GM23248 (cell line): ENCODE results near the gene ASGR2. TPM values are rescaled to one million over a fixed set of nuclear protein-coding genes. Genes with fewer than 3 reads are reported as not detected.
"Not testable (repeated sequence)": the region's sequence is repeated elsewhere in the genome, so short reads cannot be mapped to it uniquely, and the experiment has no call there.

Source experiments
- DNase-seq: peaks from one replicate; pipeline ENCODE4 v3.0.0-alpha.2; 2015
- H2AFZ ChIP-seq: fragments of 200-600 bp; sonication (generic); 2 replicates; pipeline ENCODE4 v1.6.1; 2016; ENCODE audit warnings: antibody characterized with exemption
- H3F3A ChIP-seq: fragments of 200-600 bp; sonication (generic); 2 replicates; pipeline ENCODE4 v1.6.1; 2016; ENCODE audit warnings: mild to moderate bottlenecking, antibody characterized with exemption, mixed run types; ENCODE audit not compliant: insufficient read depth
- H3K27ac ChIP-seq: fragments of 200-600 bp; sonication (generic); 2 replicates; pipeline ENCODE4 v1.5.1; 2016; ENCODE audit warnings: mild to moderate bottlenecking
- H3K27me3 ChIP-seq: fragments of 200-600 bp; sonication (generic); replicated peaks from 2 replicates; pipeline ENCODE4 v1.6.1; 2016; ENCODE audit warnings: mild to moderate bottlenecking; ENCODE audit not compliant: insufficient read depth
- H3K36me3 ChIP-seq: fragments of 200-600 bp; sonication (generic); 2 replicates; pipeline ENCODE4 v1.6.1; 2016; ENCODE audit warnings: low read depth, mild to moderate bottlenecking
- H3K4me1 ChIP-seq: fragments of 200-600 bp; sonication (generic); 2 replicates; pipeline ENCODE4 v1.6.1; 2016; ENCODE audit warnings: mild to moderate bottlenecking; ENCODE audit not compliant: insufficient read depth
- H3K4me2 ChIP-seq: fragments of 200-600 bp; sonication (generic); one replicate; pipeline ENCODE4 v1.6.1; 2016; ENCODE audit warnings: mild to moderate bottlenecking; ENCODE audit not compliant: unreplicated experiment
- H3K4me3 ChIP-seq: fragments of 200-600 bp; sonication (generic); 2 replicates; pipeline ENCODE4 v1.5.1; 2016; ENCODE audit warnings: mild to moderate bottlenecking
- H3K79me2 ChIP-seq: fragments of 200-600 bp; sonication (generic); 2 replicates; pipeline ENCODE4 v1.6.1; 2016; ENCODE audit warnings: mild to moderate bottlenecking; ENCODE audit not compliant: insufficient read depth
- H3K9ac ChIP-seq: fragments of 200-600 bp; sonication (generic); 2 replicates; pipeline ENCODE4 v1.6.1; 2016; ENCODE audit warnings: mild to moderate bottlenecking
- H3K9me2 ChIP-seq: fragments of 200-600 bp; sonication (generic); 2 replicates; pipeline ENCODE4 v1.6.1; 2016; ENCODE audit warnings: mixed run types, mild to moderate bottlenecking, moderate library complexity; ENCODE audit not compliant: insufficient read depth
- H3K9me3 ChIP-seq: fragments of 200-600 bp; sonication (generic); one replicate; pipeline ENCODE4 v1.6.1; 2017; ENCODE audit warnings: low read depth
- H4K20me1 ChIP-seq: fragments of 200-600 bp; sonication (generic); 2 replicates; pipeline ENCODE4 v1.6.0; 2016; ENCODE audit not compliant: insufficient read depth
- EZH2 ChIP-seq: fragments of 200-600 bp; sonication (generic); IDR thresholded peaks from 2 replicates; pipeline ENCODE4 v1.6.1; 2018; ENCODE audit warnings: antibody characterized with exemption, mild to moderate bottlenecking; ENCODE audit not compliant: insufficient read depth, poor library complexity, severe bottlenecking
- EZH2phosphoT487 ChIP-seq: fragments of 200-600 bp; sonication (generic); IDR thresholded peaks from 2 replicates; pipeline ENCODE4 v1.6.1; 2018; ENCODE audit warnings: antibody characterized with exemption, moderate library complexity, mild to moderate bottlenecking, low read depth; ENCODE audit not compliant: insufficient read depth
- WGBS, 2 experiments: methylation state at CpG; one replicate each; pipeline ENCODE4 v1.1.6; 2015 to 2017; ENCODE audit warnings: low lambda C conversion rate in 2 of 2, low coverage in 1 of 2; ENCODE audit errors: missing lambda C conversion rate in 2 of 2; 5-methylcytosine and 5-hydroxymethylcytosine counted together
- in situ Hi-C: fragments of 300-500 bp; cut with MboI; formaldehyde crosslinking; loops from 2 replicates; pipeline ENCODE4 v1.15.0; 2020
- polyA plus RNA-seq: library from polyadenylated mRNA; unstranded; fragments of >200 nt; fragmentation: Nextera tagmentation; extraction: Ambion mirVana; gene quantifications from 2 replicates; pipeline ENCODE4 v1.2.1, GENCODE V29; 2016
- total RNA-seq: library from RNA; depleted of rRNA; stranded (reverse); fragments of >200 nt; shearing (Covaris generic); gene quantifications from 2 replicates; pipeline ENCODE4 v1.2.3, GENCODE V29; 2014

Gene ASGR2
- total and polyA plus RNA-seq, 2 experiments from 2014 or later = not detected

DNA sequence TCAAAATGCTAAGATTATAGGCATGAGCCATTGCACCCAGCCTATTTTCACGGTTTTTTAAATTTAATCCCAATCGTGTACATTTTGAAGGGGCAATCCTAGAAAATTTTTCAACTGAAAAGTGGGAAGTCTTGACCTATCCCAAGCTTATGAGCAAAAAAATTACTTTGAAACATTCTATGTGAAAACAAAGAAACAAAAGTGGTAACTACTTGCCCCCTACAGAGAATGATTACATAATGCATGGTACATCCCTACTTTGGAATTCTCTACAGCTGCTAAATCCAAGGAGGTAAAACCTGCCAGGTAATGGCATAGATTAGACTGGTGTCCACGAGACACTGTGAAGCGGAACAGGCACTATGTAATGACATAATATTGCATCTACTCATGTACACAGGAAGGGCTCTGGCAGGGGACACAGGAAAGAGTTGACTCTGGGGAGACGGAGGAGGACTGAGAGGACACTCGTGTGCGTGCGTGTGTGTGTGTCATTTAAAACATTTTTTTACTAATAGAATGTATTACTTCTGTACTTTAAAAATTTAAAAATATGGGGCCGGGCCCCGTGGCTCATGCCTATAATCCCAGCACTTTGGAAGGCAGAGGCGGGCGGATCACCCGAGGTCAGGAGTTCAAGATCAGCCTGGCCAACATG lies 15.7 kb downstream of the ASGR2 start:
- Histone ChIP-seq H3K79me2 (no peaks in the 10 kb centered on the region), H3K9me2 (no peaks in the 10 kb centered on the region), H2AFZ (no peak overlapping the region), H3K4me2 (no peak overlapping the region), H3K36me3 (no peaks in the 10 kb centered on the region), H3K27me3 (peaks cover 46% of the 10 kb centered on the region), H3K9ac (no peak overlapping the region), H4K20me1 (no peaks in the 10 kb centered on the region), H3K27ac (no peak overlapping the region), H3K9me3 (no peaks in the 10 kb centered on the region), H3F3A (no peaks in the 10 kb centered on the region), H3K4me1 (no peaks in the 10 kb centered on the region), H3K4me3 (no peak overlapping the region)
- in situ Hi-C loops = no loop called here
- TF ChIP-seq EZH2phosphoT487 (no peak), EZH2 (no peak)
- no peak for DNase-seq
- WGBS, 2 experiments = 49 to 59% methylated on average over 13 of the region's 13 CpGs

GRCh38 chr17:7097940-7098339 lies 16.7 kb downstream of the ASGR2 start:
- H4K20me1 ChIP-seq = no peaks in the 10 kb centered on the region
- H3F3A ChIP-seq = no peaks in the 10 kb centered on the region
- no peak for TF ChIP-seq EZH2phosphoT487
- TF ChIP-seq EZH2 = no peak
- in situ Hi-C loops = no loop called here
- peak; percentile 37 for DNase-seq
- H3K4me3 ChIP-seq = no peak overlapping the region
- H3K27ac ChIP-seq = no peak overlapping the region
- no peaks in the 10 kb centered on the region for H3K9me2 ChIP-seq
- no peaks in the 10 kb centered on the region for H3K9me3 ChIP-seq
- H3K4me2 ChIP-seq = no peak overlapping the region
- H3K36me3 ChIP-seq = no peaks in the 10 kb centered on the region
- WGBS, 2 experiments = 39 to 43% methylated on average over 5 of the region's 5 CpGs
- H3K27me3 ChIP-seq = peaks cover 37% of the 10 kb centered on the region
- no peak overlapping the region for H3K9ac ChIP-seq
- H3K4me1 ChIP-seq = no peaks in the 10 kb centered on the region
- no peak overlapping the region for H2AFZ ChIP-seq
- no peaks in the 10 kb centered on the region for H3K79me2 ChIP-seq

- Histone ChIP-seq H3K4me1 (no peaks in the 10 kb centered on the region; the same call in 1 of the 2 replicates), H3K27ac (no peak overlapping the region), H3K9me3 (no peaks in the 10 kb centered on the region), H3K4me2 (no peak overlapping the region), H3K9me2 (no peaks in the 10 kb centered on the region), H3K79me2 (no peaks in the 10 kb centered on the region), H3F3A (no peaks in the 10 kb centered on the region), H3K4me3 (no peak overlapping the region), H3K9ac (no peak overlapping the region), H3K36me3 (no peaks in the 10 kb centered on the region), H2AFZ (no peak overlapping the region), H3K27me3 (peaks cover 34% of the 10 kb centered on the region), H4K20me1 (no peaks in the 10 kb centered on the region)
- no peak for DNase-seq
- 75 to 76% methylated on average over 1 of the region's 1 CpG for WGBS, 2 experiments
- in situ Hi-C loops = no loop called here
- no peak for TF ChIP-seq EZH2
- TF ChIP-seq EZH2phosphoT487 = no peak
Measured at GRCh38 chr17:7095625-7096024, 19.0 kb downstream of the ASGR2 start.

DNA sequence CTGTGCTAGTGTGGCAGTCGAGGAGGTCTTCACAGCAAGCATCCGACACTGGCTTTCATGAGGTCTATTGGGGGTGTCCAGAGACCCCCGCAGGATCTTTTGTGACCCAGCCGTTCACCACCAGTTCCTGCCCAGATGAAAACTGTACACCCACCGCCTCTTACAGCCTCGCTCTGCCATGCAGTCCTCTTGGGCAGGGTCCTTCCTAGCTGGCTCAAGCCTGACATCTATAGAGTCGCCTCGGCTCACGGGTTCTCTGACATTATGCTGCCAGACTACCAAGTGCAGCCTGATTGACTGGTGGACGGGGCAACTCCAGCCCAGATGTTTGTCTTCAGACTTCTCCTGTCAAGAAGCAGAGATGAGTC lies 20.0 kb downstream of the ASGR2 start:
- Histone ChIP-seq H3K9ac (no peak overlapping the region), H3K27ac (no peak overlapping the region), H3K27me3 (peaks cover 35% of the 10 kb centered on the region), H3K36me3 (no peaks in the 10 kb centered on the region), H2AFZ (no peak overlapping the region), H3K9me2 (no peaks in the 10 kb centered on the region), H3K79me2 (no peaks in the 10 kb centered on the region), H3K4me1 (no peaks in the 10 kb centered on the region; the same call in 1 of the 2 replicates), H3F3A (no peaks in the 10 kb centered on the region), H3K4me3 (no peak overlapping the region), H4K20me1 (no peaks in the 10 kb centered on the region), H3K9me3 (no peaks in the 10 kb centered on the region), H3K4me2 (no peak overlapping the region)
- WGBS, 2 experiments = 55 to 57% methylated on average over 10 of the region's 10 CpGs
- TF ChIP-seq EZH2 = no peak
- no peak for DNase-seq
- in situ Hi-C loops = no loop called here

GRCh38 chr17:7091311-7092005 lies 23.2 kb downstream of the ASGR2 start:
- in situ Hi-C loops, H4K20me1 ChIP-seq, H3K27ac ChIP-seq, H3K4me2 ChIP-seq, H3K4me3 ChIP-seq, H3K4me1 ChIP-seq, H3K9ac ChIP-seq, H3K9me3 ChIP-seq, H3F3A ChIP-seq, H3K36me3 ChIP-seq, H3K79me2 ChIP-seq, H2AFZ ChIP-seq, H3K9me2 ChIP-seq, DNase-seq: not testable (repeated sequence)
- peaks cover 30% of the 10 kb centered on the region for H3K27me3 ChIP-seq
- 18 to 19% methylated on average over 25 to 28 of the region's 28 CpGs for WGBS, 2 experiments

GRCh38 chr17:7089570-7089969 lies 25.1 kb downstream of the ASGR2 start:
- DNase-seq, H3K4me1 ChIP-seq, H3K9me2 ChIP-seq, H3K9ac ChIP-seq, H3K36me3 ChIP-seq, H3K27ac ChIP-seq, H3K4me3 ChIP-seq, H4K20me1 ChIP-seq, H2AFZ ChIP-seq, H3K4me2 ChIP-seq, H3K9me3 ChIP-seq, H3K79me2 ChIP-seq, in situ Hi-C loops, H3F3A ChIP-seq: not testable (repeated sequence)
- H3K27me3 ChIP-seq = peaks cover 23% of the 10 kb centered on the region
- WGBS, 2 experiments = 62 to 71% methylated on average over 6 of the region's 6 CpGs

GRCh38 chr17:7088442-7088841 lies 26.2 kb downstream of the ASGR2 start:
- H3K79me2 ChIP-seq, H3K9me2 ChIP-seq, H2AFZ ChIP-seq, H3K36me3 ChIP-seq, DNase-seq, H3K9me3 ChIP-seq, H3K27ac ChIP-seq, H4K20me1 ChIP-seq, H3K9ac ChIP-seq, H3K4me3 ChIP-seq, H3K4me2 ChIP-seq, H3K4me1 ChIP-seq, in situ Hi-C loops, H3F3A ChIP-seq: not testable (repeated sequence)
- WGBS, 2 experiments = 44 to 50% methylated on average over 4 of the region's 4 CpGs
- peaks cover 31% of the 10 kb centered on the region for H3K27me3 ChIP-seq
